H9 (cell line): Measurements from ENCODE around the gene NAXD. TPM values are rescaled to one million over a fixed set of nuclear protein-coding genes. Genes with fewer than 3 reads are reported as not detected.

Experiments
- DNase-seq: peaks from one replicate; pipeline ENCODE4 v3.0.0-alpha.2; 2017
- H2AFZ ChIP-seq: one replicate; pipeline ENCODE4 v1.6.1; 2013; ENCODE audit warnings: mild to moderate bottlenecking, low read length, control low read depth, moderate library complexity
- H2AK5ac ChIP-seq: 2 replicates; pipeline ENCODE4 v1.6.1; 2013; ENCODE audit warnings: low read length, control low read depth, mixed read lengths; ENCODE audit not compliant: insufficient read length
- H2BK120ac ChIP-seq: one replicate; pipeline ENCODE4 v1.6.1; 2013; ENCODE audit warnings: low read depth, mild to moderate bottlenecking, low read length, control low read depth, inconsistent platforms; ENCODE audit not compliant: poor library complexity, severe bottlenecking
- H2BK12ac ChIP-seq: 2 replicates; pipeline ENCODE4 v1.6.1; 2013; ENCODE audit warnings: low read length, control low read depth, mixed read lengths, low read depth; ENCODE audit not compliant: insufficient read length
- H2BK15ac ChIP-seq: 2 replicates; pipeline ENCODE4 v1.6.1; 2013; ENCODE audit warnings: low read depth, low read length, control low read depth
- H2BK20ac ChIP-seq: one replicate; pipeline ENCODE4 v1.6.1; 2013; ENCODE audit warnings: low read depth, mild to moderate bottlenecking, low read length, control low read depth, inconsistent platforms; ENCODE audit not compliant: poor library complexity, severe bottlenecking
- H2BK5ac ChIP-seq: 2 replicates; pipeline ENCODE4 v1.6.1; 2013; ENCODE audit warnings: low read length, control low read depth, mixed read lengths; ENCODE audit not compliant: insufficient read length
- H3K14ac ChIP-seq: 2 replicates; pipeline ENCODE4 v1.6.1; 2013; ENCODE audit warnings: low read length, control low read depth; ENCODE audit not compliant: insufficient read depth
- H3K18ac ChIP-seq: 2 replicates; pipeline ENCODE4 v1.6.1; 2013; ENCODE audit warnings: low read depth, mild to moderate bottlenecking, mixed read lengths, low read length, control low read depth; ENCODE audit not compliant: insufficient read length
- H3K23ac ChIP-seq: 2 replicates; pipeline ENCODE4 v1.6.1; 2013; ENCODE audit warnings: low read length, control low read depth, mixed read lengths, low read depth; ENCODE audit not compliant: insufficient read length
- H3K23me2 ChIP-seq: 2 replicates; pipeline ENCODE4 v1.6.1; 2013; ENCODE audit warnings: low read depth, mild to moderate bottlenecking, mixed read lengths, low read length, control low read depth; ENCODE audit not compliant: insufficient read length, poor library complexity, severe bottlenecking
- H3K27ac ChIP-seq: 2 replicates; pipeline ENCODE4 v1.5.1; 2013; ENCODE audit warnings: low read length, control low read depth, mixed read lengths, low read depth; ENCODE audit not compliant: insufficient read length
- H3K27me3 ChIP-seq: 2 replicates; pipeline ENCODE4 v1.6.1; 2013; ENCODE audit warnings: low read length, control low read depth, inconsistent platforms; ENCODE audit not compliant: insufficient read depth
- H3K4ac ChIP-seq: 2 replicates; pipeline ENCODE4 v1.6.1; 2013; ENCODE audit warnings: low read depth, mild to moderate bottlenecking, control low read depth, inconsistent platforms, low read length, moderate library complexity
- H3K4me1 ChIP-seq: 2 replicates; pipeline ENCODE4 v1.6.1; 2013; ENCODE audit warnings: low read length, control low read depth, inconsistent platforms; ENCODE audit not compliant: insufficient read depth
- H3K4me2 ChIP-seq: 2 replicates; pipeline ENCODE4 v1.6.1; 2013; ENCODE audit warnings: low read length, control low read depth, mixed read lengths; ENCODE audit not compliant: insufficient read length, insufficient read depth
- H3K56ac ChIP-seq: 2 replicates; pipeline ENCODE4 v1.6.1; 2013; ENCODE audit warnings: low read depth, mild to moderate bottlenecking, mixed read lengths, low read length, control low read depth; ENCODE audit not compliant: insufficient read length
- H3K79me1 ChIP-seq: 2 replicates; pipeline ENCODE4 v1.6.1; 2013; ENCODE audit warnings: low read depth, mild to moderate bottlenecking, moderate library complexity, low read length, control low read depth, inconsistent platforms; ENCODE audit not compliant: insufficient read depth, poor library complexity, severe bottlenecking
- H3K79me2 ChIP-seq: 2 replicates; pipeline ENCODE4 v1.6.1; 2013; ENCODE audit warnings: low read length, control low read depth, inconsistent platforms; ENCODE audit not compliant: insufficient read depth
- H3K9ac ChIP-seq: 2 replicates; pipeline ENCODE4 v1.6.1; 2013; ENCODE audit warnings: low read length, control low read depth, mixed read lengths; ENCODE audit not compliant: insufficient read length; ENCODE audit errors: extremely low read depth
- H3K9me3 ChIP-seq: one replicate; pipeline ENCODE4 v1.6.1; 2013; ENCODE audit warnings: low read depth, low read length, inconsistent platforms; ENCODE audit not compliant: control insufficient read depth
- H3T11ph ChIP-seq: one replicate; pipeline ENCODE4 v1.6.1; 2013; ENCODE audit warnings: mild to moderate bottlenecking, low read length, control low read depth, inconsistent platforms
- H4K20me1 ChIP-seq: one replicate; pipeline ENCODE4 v1.6.1; 2013; ENCODE audit not compliant: control insufficient read depth, insufficient read length, insufficient read depth
- H4K5ac ChIP-seq: 2 replicates; pipeline ENCODE4 v1.6.1; 2013; ENCODE audit warnings: low read depth, mild to moderate bottlenecking, mixed read lengths, low read length, control low read depth; ENCODE audit not compliant: insufficient read length
- H4K8ac ChIP-seq: replicated peaks from 2 replicates; pipeline ENCODE4 v1.6.1; 2013; ENCODE audit warnings: low read length, control low read depth, mixed read lengths, low read depth; ENCODE audit not compliant: insufficient read length
- H4K91ac ChIP-seq: 2 replicates; pipeline ENCODE4 v1.6.1; 2013; ENCODE audit warnings: low read depth, mild to moderate bottlenecking, moderate library complexity, mixed read lengths, low read length, control low read depth; ENCODE audit not compliant: insufficient read length
- H3K27ac Mint-ChIP-seq, 3 experiments: 2 replicates in 2 of 3; 3 replicates in 1 of 3; pipeline ENCODE4 v1.8.0; 2020 to 2021; ENCODE audit warnings: mixed read lengths in 3 of 3, mild to moderate bottlenecking in 1 of 3, moderate library complexity in 1 of 3
- H3K27me3 Mint-ChIP-seq: 2 replicates; pipeline ENCODE4 v1.8.0; 2021; ENCODE audit warnings: low read depth, mild to moderate bottlenecking, moderate library complexity, mixed read lengths
- H3K36me3 Mint-ChIP-seq, 3 experiments: 2 replicates in 2 of 3; 3 replicates in 1 of 3; pipeline ENCODE4 v1.8.0; 2020 to 2021; ENCODE audit warnings: low read depth in 3 of 3, mixed read lengths in 3 of 3; ENCODE audit not compliant: insufficient read depth in 1 of 3
- H3K4me1 Mint-ChIP-seq, 2 experiments: 2 replicates each; pipeline ENCODE4 v1.8.0; 2020; ENCODE audit warnings: mixed read lengths in 2 of 2
- H3K4me3 Mint-ChIP-seq, 2 experiments: 2 replicates in 1 of 2; 3 replicates in 1 of 2; pipeline ENCODE4 v1.8.0; 2020 to 2021; ENCODE audit warnings: mild to moderate bottlenecking in 2 of 2, mixed read lengths in 2 of 2, moderate library complexity in 1 of 2
- H3K9me3 Mint-ChIP-seq, 2 experiments: 2 replicates in 1 of 2; 3 replicates in 1 of 2; pipeline ENCODE4 v1.8.0; 2020; ENCODE audit warnings: mild to moderate bottlenecking in 2 of 2, mixed read lengths in 2 of 2, moderate library complexity in 1 of 2
- WGBS: extraction: QIAGEN DNeasy Blood & Tissue Kit; methylation state at CpG from one replicate; pipeline ENCODE4 v1.1.7; 2013; ENCODE audit warnings: missing lambda C conversion rate, low lambda C conversion rate, mixed read lengths; ENCODE audit not compliant: insufficient read length; ENCODE audit errors: extremely low coverage; 5-methylcytosine and 5-hydroxymethylcytosine counted together
- total RNA-seq: library from RNA; stranded (reverse); gene quantifications from 2 replicates; pipeline ENCODE4 v1.2.1, GENCODE V29; 2021
- TF ChIP-seq, protein P1 (sequence below): fragments of 200-600 bp; sonication (generic); conservative IDR thresholded peaks from 3 replicates; pipeline ENCODE4 v1.8.0; 2021; ENCODE audit warnings: antibody characterized with exemption, mild to moderate bottlenecking

The NAXD gene
- total RNA-seq, 1 experiment from 2014 or later = 25.5 TPM

DNA sequence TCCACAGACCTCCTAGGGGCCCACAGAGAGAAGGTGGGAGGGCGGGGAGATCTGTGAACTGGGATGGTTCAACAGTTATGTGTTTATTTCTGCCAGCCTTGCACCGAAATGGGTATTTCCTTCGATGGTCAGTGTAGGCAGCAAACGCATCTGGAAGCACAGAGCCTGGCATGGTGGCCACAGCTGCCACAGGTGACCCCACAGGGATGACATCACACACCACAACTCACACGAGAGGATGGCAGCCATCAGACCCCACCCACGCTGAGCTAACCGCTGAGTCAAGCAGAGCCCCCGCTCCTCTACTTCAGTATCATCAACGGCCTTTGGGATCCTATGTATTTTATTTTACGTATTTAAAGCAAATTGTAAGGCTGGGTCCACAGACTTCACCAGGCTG, 37.4 kb downstream of the NAXD start:
- Histone ChIP-seq H3K18ac (no peak overlapping the region), H4K5ac (no peak overlapping the region), H3K9me3 (no peaks in the 10 kb centered on the region), H3K4ac (no peak overlapping the region), H3K27ac (no peak overlapping the region), H3K27me3 (no peaks in the 10 kb centered on the region), H4K8ac (peak overlapping the region; percentile 19), H2BK20ac (no peak overlapping the region), H2AK5ac (no peak overlapping the region), H2BK15ac (no peak overlapping the region), H2AFZ (no peak overlapping the region), H3K79me2 (no peaks in the 10 kb centered on the region), H4K20me1 (peaks cover 2% of the 10 kb centered on the region), H3K23me2 (no peaks in the 10 kb centered on the region), H2BK5ac (no peak overlapping the region), H3T11ph (no peak overlapping the region), H3K4me2 (no peak overlapping the region), H3K9ac (no peak overlapping the region), H3K79me1 (no peaks in the 10 kb centered on the region), H4K91ac (no peak overlapping the region), H3K4me1 (no peaks in the 10 kb centered on the region), H2BK120ac (no peak overlapping the region), H3K14ac (no peak overlapping the region; the same call in 1 of the 2 replicates), H3K23ac (no peak overlapping the region), H3K56ac (no peak overlapping the region), H2BK12ac (no peak overlapping the region)
- no CpG with 5 or more reads among the region's 10 CpGs for WGBS
- TF ChIP-seq, protein P1, sequence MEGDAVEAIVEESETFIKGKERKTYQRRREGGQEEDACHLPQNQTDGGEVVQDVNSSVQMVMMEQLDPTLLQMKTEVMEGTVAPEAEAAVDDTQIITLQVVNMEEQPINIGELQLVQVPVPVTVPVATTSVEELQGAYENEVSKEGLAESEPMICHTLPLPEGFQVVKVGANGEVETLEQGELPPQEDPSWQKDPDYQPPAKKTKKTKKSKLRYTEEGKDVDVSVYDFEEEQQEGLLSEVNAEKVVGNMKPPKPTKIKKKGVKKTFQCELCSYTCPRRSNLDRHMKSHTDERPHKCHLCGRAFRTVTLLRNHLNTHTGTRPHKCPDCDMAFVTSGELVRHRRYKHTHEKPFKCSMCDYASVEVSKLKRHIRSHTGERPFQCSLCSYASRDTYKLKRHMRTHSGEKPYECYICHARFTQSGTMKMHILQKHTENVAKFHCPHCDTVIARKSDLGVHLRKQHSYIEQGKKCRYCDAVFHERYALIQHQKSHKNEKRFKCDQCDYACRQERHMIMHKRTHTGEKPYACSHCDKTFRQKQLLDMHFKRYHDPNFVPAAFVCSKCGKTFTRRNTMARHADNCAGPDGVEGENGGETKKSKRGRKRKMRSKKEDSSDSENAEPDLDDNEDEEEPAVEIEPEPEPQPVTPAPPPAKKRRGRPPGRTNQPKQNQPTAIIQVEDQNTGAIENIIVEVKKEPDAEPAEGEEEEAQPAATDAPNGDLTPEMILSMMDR = no peak
- DNase-seq = no peak
- peaks cover 3 to 32% (median 28%) of the 10 kb centered on the region in 3 experiments for H3K36me3 Mint-ChIP-seq
- peaks cover 2 to 8% of the 10 kb centered on the region in 2 experiments for H3K4me1 Mint-ChIP-seq
- H3K27me3 Mint-ChIP-seq = no peaks in the 10 kb centered on the region
- H3K9me3 Mint-ChIP-seq = peaks cover 1% of the 10 kb centered on the region in 2 experiments
- no peak overlapping the region for H3K4me3 Mint-ChIP-seq
- 0 out of 7 replicates have a peak overlapping the region, but pooled peaks of 1 of the 3 experiments have one; percentile 65 for H3K27ac Mint-ChIP-seq
